ENCODE measurements around the gene NOTCH4. TPM values are rescaled to one million over a fixed set of nuclear protein-coding genes. Genes with fewer than 3 reads are reported as not detected.

Gene NOTCH4
- total RNA-seq, 1 donor from 2014 or later, result 4.9 TPM

- no peak for TF ChIP-seq CTCF (IDR thresholded peaks at IDR 0.05; ENCODE audit: partially characterized antibody, unreplicated experiment)
- H3K4me3 Mint-ChIP-seq (ENCODE audit: unreplicated experiment), result no peak overlapping the region
- no peaks in the 10 kb centered on the region for H3K36me3 Mint-ChIP-seq (ENCODE audit: unreplicated experiment)
- no peak for DNase-seq
- no peak overlapping the region for H3K27ac Mint-ChIP-seq (ENCODE audit: unreplicated experiment)
- peaks cover 7% of the 10 kb centered on the region for H3K27me3 Mint-ChIP-seq (ENCODE audit: unreplicated experiment)
- H3K9me3 Mint-ChIP-seq (ENCODE audit: unreplicated experiment), result peaks cover 5% of the 10 kb centered on the region
- no peaks in the 10 kb centered on the region for H3K4me1 Mint-ChIP-seq (ENCODE audit: low read depth, unreplicated experiment)
Measured at GRCh38 chr6:32208996-32209395, 14.9 kb downstream of the NOTCH4 start.

GRCh38 chr6:32204268-32204715 is 19.6 kb downstream of the NOTCH4 start:
- peaks cover 6% of the 10 kb centered on the region for H3K9me3 Mint-ChIP-seq (ENCODE audit: unreplicated experiment)
- peaks cover 4% of the 10 kb centered on the region for H3K4me1 Mint-ChIP-seq (ENCODE audit: low read depth, unreplicated experiment)
- H3K27me3 Mint-ChIP-seq (ENCODE audit: unreplicated experiment), result peaks cover 2% of the 10 kb centered on the region
- no peak for TF ChIP-seq CTCF (IDR thresholded peaks at IDR 0.05; ENCODE audit: partially characterized antibody, unreplicated experiment)
- no peak overlapping the region for H3K4me3 Mint-ChIP-seq (ENCODE audit: unreplicated experiment)
- no peak for DNase-seq
- H3K27ac Mint-ChIP-seq (ENCODE audit: unreplicated experiment), result no peak overlapping the region
- no peaks in the 10 kb centered on the region for H3K36me3 Mint-ChIP-seq (ENCODE audit: unreplicated experiment)

GRCh38 chr6:32203426-32204267 is 20.2 kb downstream of the NOTCH4 start:
- no peak overlapping the region for H3K27ac Mint-ChIP-seq (ENCODE audit: unreplicated experiment)
- H3K4me3 Mint-ChIP-seq (ENCODE audit: unreplicated experiment), result no peak overlapping the region
- no peak for TF ChIP-seq CTCF (IDR thresholded peaks at IDR 0.05; ENCODE audit: partially characterized antibody, unreplicated experiment)
- H3K27me3 Mint-ChIP-seq (ENCODE audit: unreplicated experiment), result peaks cover 2% of the 10 kb centered on the region
- H3K4me1 Mint-ChIP-seq (ENCODE audit: low read depth, unreplicated experiment), result peaks cover 4% of the 10 kb centered on the region
- peaks cover 6% of the 10 kb centered on the region for H3K9me3 Mint-ChIP-seq (ENCODE audit: unreplicated experiment)
- DNase-seq, result no peak
- H3K36me3 Mint-ChIP-seq (ENCODE audit: unreplicated experiment), result no peaks in the 10 kb centered on the region

- TF ChIP-seq CTCF (IDR thresholded peaks at IDR 0.05; ENCODE audit: partially characterized antibody, unreplicated experiment), result no peak
- no peaks in the 10 kb centered on the region for H3K36me3 Mint-ChIP-seq (ENCODE audit: unreplicated experiment)
- peaks cover 4% of the 10 kb centered on the region for H3K4me1 Mint-ChIP-seq (ENCODE audit: low read depth, unreplicated experiment)
- peaks cover 2% of the 10 kb centered on the region for H3K27me3 Mint-ChIP-seq (ENCODE audit: unreplicated experiment)
- no peak overlapping the region for H3K27ac Mint-ChIP-seq (ENCODE audit: unreplicated experiment)
- DNase-seq, result no peak
- H3K9me3 Mint-ChIP-seq (ENCODE audit: unreplicated experiment), result peaks cover 6% of the 10 kb centered on the region
- no peak overlapping the region for H3K4me3 Mint-ChIP-seq (ENCODE audit: unreplicated experiment)
Measured at GRCh38 chr6:32202186-32202585, 21.7 kb downstream of the NOTCH4 start.
